HG03066 (cell line): ENCODE measurements around the gene MCC.

Experiments used
- ATAC-seq: cut with Tn5 transposase; IDR thresholded peaks from one replicate; pipeline ENCODE4 v1.9.1; 2021; ENCODE audit warnings: low read depth; ENCODE audit not compliant: unreplicated experiment

MCC gene

GRCh38 chr5:113128082-113128481 is 360.2 kb downstream of the MCC start:
- no peak for ATAC-seq

- no peak for ATAC-seq
Observed at GRCh38 chr5:113127021-113127420, 361.2 kb downstream of the MCC start.

- no peak for ATAC-seq
Observed at GRCh38 chr5:113125371-113125770, 362.9 kb downstream of the MCC start.

GRCh38 chr5:113124914-113125313 is 363.3 kb downstream of the MCC start:
- ATAC-seq = no peak

- no peak for ATAC-seq
Observed at GRCh38 chr5:113124265-113124664, 364.0 kb downstream of the MCC start.

GRCh38 chr5:113123618-113124017 is 364.6 kb downstream of the MCC start:
- ATAC-seq = no peak

- no peak for ATAC-seq
Observed at GRCh38 chr5:113122053-113122452, 366.2 kb downstream of the MCC start.

GRCh38 chr5:113119246-113119924 is 368.9 kb downstream of the MCC start:
- no peak for ATAC-seq

- no peak for ATAC-seq
Observed at GRCh38 chr5:113118765-113119164, 369.5 kb downstream of the MCC start.

- no peak for ATAC-seq
Observed at GRCh38 chr5:113118298-113118697, 370.0 kb downstream of the MCC start.

GRCh38 chr5:113117543-113118115 is 370.6 kb downstream of the MCC start:
- no peak for ATAC-seq

GRCh38 chr5:113115956-113116355 is 372.3 kb downstream of the MCC start:
- ATAC-seq = no peak

- no peak for ATAC-seq
Observed at GRCh38 chr5:113115061-113115460, 373.2 kb downstream of the MCC start.

GRCh38 chr5:113114559-113114958 is 373.7 kb downstream of the MCC start:
- ATAC-seq = no peak

- ATAC-seq = no peak
Observed at GRCh38 chr5:113112435-113112834, 375.8 kb downstream of the MCC start.

GRCh38 chr5:113110117-113110516 is 378.1 kb downstream of the MCC start:
- no peak for ATAC-seq

GRCh38 chr5:113109344-113109743 is 378.9 kb downstream of the MCC start:
- ATAC-seq = no peak

- ATAC-seq = no peak
Observed at GRCh38 chr5:113108485-113108884, 379.8 kb downstream of the MCC start.

GRCh38 chr5:113106821-113107220 is 381.4 kb downstream of the MCC start:
- ATAC-seq = no peak

GRCh38 chr5:113105693-113106280 is 382.5 kb downstream of the MCC start:
- ATAC-seq = no peak

- ATAC-seq = no peak
Observed at GRCh38 chr5:113103330-113103729, 384.9 kb downstream of the MCC start.

GRCh38 chr5:113102121-113102531 is 386.1 kb downstream of the MCC start:
- ATAC-seq = no peak
